ENCODE measurements around the gene EXT2.

DNA sequence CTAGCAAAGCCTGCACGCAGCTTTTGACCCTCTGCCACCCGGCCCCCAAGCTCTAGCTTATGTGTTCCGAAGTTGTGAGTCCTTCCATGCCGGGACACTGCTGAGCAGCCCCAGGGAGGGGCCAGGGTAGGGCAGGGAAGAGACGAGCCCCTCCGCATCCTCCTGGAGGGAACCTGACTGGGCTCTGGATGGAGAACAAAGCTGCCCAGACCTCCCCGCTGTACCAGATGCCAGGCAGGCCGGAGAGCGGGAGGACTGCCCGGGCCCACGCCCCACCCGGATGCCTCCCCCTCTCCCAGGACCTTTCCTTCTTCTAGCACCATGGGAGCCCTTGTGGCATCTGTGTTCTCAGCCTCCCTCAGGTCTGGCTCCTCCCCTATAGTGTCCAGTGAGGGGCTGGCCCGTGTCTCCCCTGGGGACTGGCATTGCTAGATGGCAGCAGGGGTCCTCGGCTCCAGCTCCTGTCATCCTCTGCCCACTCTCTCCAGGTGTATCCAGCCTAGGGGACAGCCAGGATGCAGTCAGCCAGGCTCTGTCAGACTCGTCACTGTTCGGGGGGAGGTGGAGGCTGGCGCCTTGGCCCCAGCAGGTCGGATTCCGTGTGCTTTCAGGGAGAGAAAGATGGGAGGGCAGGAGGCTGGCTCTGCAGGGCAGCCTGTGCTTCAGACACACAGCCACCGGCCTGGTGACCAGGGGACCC is 168.4 kb downstream of the EXT2 start:
- no peak for TF ChIP-seq POLR2A (IDR thresholded peaks at IDR 0.05)
- TF ChIP-seq, protein P1, sequence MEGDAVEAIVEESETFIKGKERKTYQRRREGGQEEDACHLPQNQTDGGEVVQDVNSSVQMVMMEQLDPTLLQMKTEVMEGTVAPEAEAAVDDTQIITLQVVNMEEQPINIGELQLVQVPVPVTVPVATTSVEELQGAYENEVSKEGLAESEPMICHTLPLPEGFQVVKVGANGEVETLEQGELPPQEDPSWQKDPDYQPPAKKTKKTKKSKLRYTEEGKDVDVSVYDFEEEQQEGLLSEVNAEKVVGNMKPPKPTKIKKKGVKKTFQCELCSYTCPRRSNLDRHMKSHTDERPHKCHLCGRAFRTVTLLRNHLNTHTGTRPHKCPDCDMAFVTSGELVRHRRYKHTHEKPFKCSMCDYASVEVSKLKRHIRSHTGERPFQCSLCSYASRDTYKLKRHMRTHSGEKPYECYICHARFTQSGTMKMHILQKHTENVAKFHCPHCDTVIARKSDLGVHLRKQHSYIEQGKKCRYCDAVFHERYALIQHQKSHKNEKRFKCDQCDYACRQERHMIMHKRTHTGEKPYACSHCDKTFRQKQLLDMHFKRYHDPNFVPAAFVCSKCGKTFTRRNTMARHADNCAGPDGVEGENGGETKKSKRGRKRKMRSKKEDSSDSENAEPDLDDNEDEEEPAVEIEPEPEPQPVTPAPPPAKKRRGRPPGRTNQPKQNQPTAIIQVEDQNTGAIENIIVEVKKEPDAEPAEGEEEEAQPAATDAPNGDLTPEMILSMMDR (IDR thresholded peaks at IDR 0.05 in 4 of 5, conservative IDR thresholded peaks at IDR 0.05 in 1 of 5), result no peak
